ENCODE data around the gene COL5A2. TPM values are rescaled to one million over a fixed set of nuclear protein-coding genes. Genes with fewer than 3 reads are reported as not detected.

COL5A2 gene
- 11.2 and 11.6 TPM in 2 replicates for total RNA-seq (ENCODE audit: low replicate concordance)

- H3K4me3 Mint-ChIP-seq, result peak within 1 kb of the TSS; percentile 92
- peaks cover 13% of the 10 kb centered on the region for H3F3A ChIP-seq (ENCODE audit: low read depth)
- H3K4me3 ChIP-seq, result peak within 1 kb of the TSS; percentile 52
- DNase-seq (ENCODE audit: low spot score), result peak; percentile 56
- no peak within 1 kb of the TSS for H3K9ac ChIP-seq
- peak within 1 kb of the TSS; percentile 63 for H2AFZ ChIP-seq (replicated peaks)
- no peaks in the 10 kb centered on the region for H3K9me3 ChIP-seq (ENCODE audit: low read depth)
- H3K4me1 ChIP-seq, result peaks cover 23% of the 10 kb centered on the region
- no peaks in the 10 kb centered on the region for H3K36me3 ChIP-seq
- peak within 1 kb of the TSS; percentile 80 for H3K4me2 ChIP-seq
- no peaks in the 10 kb centered on the region for H3K9me3 Mint-ChIP-seq
- no peak within 1 kb of the TSS for H3K27ac ChIP-seq
- no peaks in the 10 kb centered on the region for H3K36me3 Mint-ChIP-seq
- H3K79me2 ChIP-seq (ENCODE audit: low read depth), result no peaks in the 10 kb centered on the region
- no peaks in the 10 kb centered on the region for H4K20me1 ChIP-seq (ENCODE audit: low read depth)
- peaks cover 28% of the 10 kb centered on the region for H3K4me1 Mint-ChIP-seq
- H3K27ac Mint-ChIP-seq, result peak within 1 kb of the TSS; percentile 98
- TF ChIP-seq EZH2 (IDR thresholded peaks at IDR 0.05), result no peak
- TF ChIP-seq, protein P1, sequence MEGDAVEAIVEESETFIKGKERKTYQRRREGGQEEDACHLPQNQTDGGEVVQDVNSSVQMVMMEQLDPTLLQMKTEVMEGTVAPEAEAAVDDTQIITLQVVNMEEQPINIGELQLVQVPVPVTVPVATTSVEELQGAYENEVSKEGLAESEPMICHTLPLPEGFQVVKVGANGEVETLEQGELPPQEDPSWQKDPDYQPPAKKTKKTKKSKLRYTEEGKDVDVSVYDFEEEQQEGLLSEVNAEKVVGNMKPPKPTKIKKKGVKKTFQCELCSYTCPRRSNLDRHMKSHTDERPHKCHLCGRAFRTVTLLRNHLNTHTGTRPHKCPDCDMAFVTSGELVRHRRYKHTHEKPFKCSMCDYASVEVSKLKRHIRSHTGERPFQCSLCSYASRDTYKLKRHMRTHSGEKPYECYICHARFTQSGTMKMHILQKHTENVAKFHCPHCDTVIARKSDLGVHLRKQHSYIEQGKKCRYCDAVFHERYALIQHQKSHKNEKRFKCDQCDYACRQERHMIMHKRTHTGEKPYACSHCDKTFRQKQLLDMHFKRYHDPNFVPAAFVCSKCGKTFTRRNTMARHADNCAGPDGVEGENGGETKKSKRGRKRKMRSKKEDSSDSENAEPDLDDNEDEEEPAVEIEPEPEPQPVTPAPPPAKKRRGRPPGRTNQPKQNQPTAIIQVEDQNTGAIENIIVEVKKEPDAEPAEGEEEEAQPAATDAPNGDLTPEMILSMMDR (IDR thresholded peaks at IDR 0.05), result no peak
- TF ChIP-seq EZH2phosphoT487 (IDR thresholded peaks at IDR 0.05), result no peak
- no peaks in the 10 kb centered on the region for H3K27me3 Mint-ChIP-seq (ENCODE audit: insufficient read depth, low read depth)
- no peaks in the 10 kb centered on the region for H3K27me3 ChIP-seq
These were observed at the start of gene COL5A2 for GRCh38 chr2:189179570-189179950. COL5A2 (minus strand) TSS chr2:189179761; CDS start chr2:189179604, 157 bp downstream.

DNA sequence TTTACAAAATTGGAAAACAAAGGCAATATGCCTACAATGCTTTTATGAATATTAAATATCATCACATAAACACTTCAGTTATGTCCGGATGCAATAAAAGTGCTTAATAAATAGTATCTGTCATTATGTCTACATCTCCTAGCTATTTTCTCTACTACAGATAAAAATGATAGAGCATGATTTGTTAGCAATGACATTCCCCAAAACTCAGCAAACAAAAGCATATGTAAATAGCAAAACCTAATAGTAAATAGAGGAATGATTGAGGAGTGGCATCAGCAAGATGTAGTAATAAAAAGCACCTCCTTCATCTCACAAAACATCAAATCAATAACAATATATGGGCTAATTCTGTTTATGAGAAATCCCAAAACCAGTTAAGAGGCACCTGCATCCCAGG, 46.5 kb upstream of the COL5A2 start:
- Mint-ChIP-seq H3K36me3 (no peaks in the 10 kb centered on the region), H3K4me1 (no peaks in the 10 kb centered on the region), H3K27me3 (ENCODE audit: insufficient read depth, low read depth) (no peaks in the 10 kb centered on the region), H3K4me3 (no peak overlapping the region), H3K27ac (no peak overlapping the region), H3K9me3 (no peaks in the 10 kb centered on the region)
- H3K4me2 ChIP-seq, result no peak overlapping the region
- peak overlapping the region; percentile 30 for H2AFZ ChIP-seq (replicated peaks)
- H3K4me3 ChIP-seq, result no peak overlapping the region
- H3K36me3 ChIP-seq, result no peaks in the 10 kb centered on the region
- no peaks in the 10 kb centered on the region for H4K20me1 ChIP-seq (ENCODE audit: low read depth)
- TF ChIP-seq EZH2phosphoT487 (IDR thresholded peaks at IDR 0.05) (no peak), EZH2 (IDR thresholded peaks at IDR 0.05) (no peak)
- TF ChIP-seq, protein P1 (IDR thresholded peaks at IDR 0.05), result no peak
- no peak for DNase-seq (ENCODE audit: low spot score)
- H3K27ac ChIP-seq, result no peak overlapping the region
- H3K27me3 ChIP-seq, result no peaks in the 10 kb centered on the region
- no peaks in the 10 kb centered on the region for H3K9me3 ChIP-seq (ENCODE audit: low read depth)
- H3K79me2 ChIP-seq (ENCODE audit: low read depth), result no peaks in the 10 kb centered on the region
- no peaks in the 10 kb centered on the region for H3K4me1 ChIP-seq
- H3K9ac ChIP-seq, result no peak overlapping the region
- H3F3A ChIP-seq (ENCODE audit: low read depth), result no peaks in the 10 kb centered on the region

GRCh38 chr2:189225032-189225431, 45.5 kb upstream of the COL5A2 start:
- H3K27ac Mint-ChIP-seq, result no peak overlapping the region
- H3K79me2 ChIP-seq (ENCODE audit: low read depth), result no peaks in the 10 kb centered on the region
- H3K27me3 ChIP-seq, result no peaks in the 10 kb centered on the region
- no peak overlapping the region for H3K4me2 ChIP-seq
- DNase-seq (ENCODE audit: low spot score), result no peak
- no peak overlapping the region for H3K4me3 Mint-ChIP-seq
- H3K36me3 ChIP-seq, result no peaks in the 10 kb centered on the region
- no peaks in the 10 kb centered on the region for H3K27me3 Mint-ChIP-seq (ENCODE audit: insufficient read depth, low read depth)
- TF ChIP-seq EZH2phosphoT487 (IDR thresholded peaks at IDR 0.05) (no peak), EZH2 (IDR thresholded peaks at IDR 0.05) (no peak)
- TF ChIP-seq, protein P1 (IDR thresholded peaks at IDR 0.05), result no peak
- H3K27ac ChIP-seq, result no peak overlapping the region
- H3F3A ChIP-seq (ENCODE audit: low read depth), result no peaks in the 10 kb centered on the region
- no peaks in the 10 kb centered on the region for H3K4me1 Mint-ChIP-seq
- no peaks in the 10 kb centered on the region for H4K20me1 ChIP-seq (ENCODE audit: low read depth)
- H3K4me1 ChIP-seq, result no peaks in the 10 kb centered on the region
- H3K4me3 ChIP-seq, result no peak overlapping the region
- no peaks in the 10 kb centered on the region for H3K9me3 Mint-ChIP-seq
- no peaks in the 10 kb centered on the region for H3K36me3 Mint-ChIP-seq
- no peaks in the 10 kb centered on the region for H3K9me3 ChIP-seq (ENCODE audit: low read depth)
- H2AFZ ChIP-seq (replicated peaks), result no peak overlapping the region
- H3K9ac ChIP-seq, result no peak overlapping the region
